GM12864 (cell line): ENCODE results near the gene RAD50.
"Not testable (repeated sequence)": the region's sequence is repeated elsewhere in the genome, so short reads cannot be mapped to it uniquely, and the experiment has no call there.

ENCODE experiments used
- DNase-seq: peaks from one replicate; pipeline ENCODE4 v3.0.0-alpha.2; 2011; ENCODE audit warnings: low read depth
- H3K4me3 ChIP-seq: 2 replicates; pipeline ENCODE4 v1.5.1; 2011; ENCODE audit warnings: mild to moderate bottlenecking, low read depth, low read length, control low read depth
- TF ChIP-seq, protein P1 (sequence below): IDR thresholded peaks from 2 replicates; pipeline ENCODE4 v1.5.1; 2011; ENCODE audit warnings: low read depth, mild to moderate bottlenecking, moderate library complexity, low read length, control low read depth, inconsistent platforms; ENCODE audit errors: missing control alignments

The RAD50 gene

GRCh38 chr5:132684922-132685720 is 128.3 kb downstream of the RAD50 start:
- no peak for DNase-seq
- H3K4me3 ChIP-seq: no peak overlapping the region
- TF ChIP-seq, protein P1, sequence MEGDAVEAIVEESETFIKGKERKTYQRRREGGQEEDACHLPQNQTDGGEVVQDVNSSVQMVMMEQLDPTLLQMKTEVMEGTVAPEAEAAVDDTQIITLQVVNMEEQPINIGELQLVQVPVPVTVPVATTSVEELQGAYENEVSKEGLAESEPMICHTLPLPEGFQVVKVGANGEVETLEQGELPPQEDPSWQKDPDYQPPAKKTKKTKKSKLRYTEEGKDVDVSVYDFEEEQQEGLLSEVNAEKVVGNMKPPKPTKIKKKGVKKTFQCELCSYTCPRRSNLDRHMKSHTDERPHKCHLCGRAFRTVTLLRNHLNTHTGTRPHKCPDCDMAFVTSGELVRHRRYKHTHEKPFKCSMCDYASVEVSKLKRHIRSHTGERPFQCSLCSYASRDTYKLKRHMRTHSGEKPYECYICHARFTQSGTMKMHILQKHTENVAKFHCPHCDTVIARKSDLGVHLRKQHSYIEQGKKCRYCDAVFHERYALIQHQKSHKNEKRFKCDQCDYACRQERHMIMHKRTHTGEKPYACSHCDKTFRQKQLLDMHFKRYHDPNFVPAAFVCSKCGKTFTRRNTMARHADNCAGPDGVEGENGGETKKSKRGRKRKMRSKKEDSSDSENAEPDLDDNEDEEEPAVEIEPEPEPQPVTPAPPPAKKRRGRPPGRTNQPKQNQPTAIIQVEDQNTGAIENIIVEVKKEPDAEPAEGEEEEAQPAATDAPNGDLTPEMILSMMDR: no peak

DNA sequence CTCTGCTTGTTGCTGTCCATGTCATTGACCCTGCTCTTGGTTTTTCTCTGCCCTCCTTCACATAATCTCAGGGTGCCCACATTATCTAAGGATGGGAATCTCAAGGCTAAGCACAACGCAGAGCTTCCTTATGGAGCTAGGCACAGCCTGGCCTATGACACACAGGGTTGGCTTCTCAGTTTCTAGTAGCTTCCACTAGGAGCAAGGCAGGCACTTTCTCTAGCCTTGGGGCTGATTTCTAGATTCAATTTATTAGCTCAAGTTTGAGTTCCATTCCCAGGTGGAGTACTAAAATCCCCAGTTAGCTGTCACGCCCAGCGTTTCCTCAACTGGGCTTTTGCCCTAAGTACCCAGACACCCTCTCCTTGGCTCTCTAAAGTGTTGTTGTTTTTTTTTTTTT is 129.4 kb downstream of the RAD50 start:
- DNase-seq: no peak
- TF ChIP-seq, protein P1: no peak

GRCh38 chr5:132687995-132688394 is 131.2 kb downstream of the RAD50 start:
- DNase-seq: no peak
- TF ChIP-seq, protein P1: no peak
- H3K4me3 ChIP-seq: no peak overlapping the region

More for the DNA sequence above, 129.4 kb downstream of the RAD50 start:
- no peak overlapping the region for H3K4me3 ChIP-seq

GRCh38 chr5:132688536-132689339 is 132.0 kb downstream of the RAD50 start:
- TF ChIP-seq, protein P1: no peak
- H3K4me3 ChIP-seq: no peak overlapping the region
- no peak for DNase-seq

- no peak overlapping the region for H3K4me3 ChIP-seq
- TF ChIP-seq, protein P1: no peak
- DNase-seq: no peak
Observed at GRCh38 chr5:132689513-132689912, 132.7 kb downstream of the RAD50 start.

- DNase-seq: no peak
- TF ChIP-seq, protein P1: no peak
- no peak overlapping the region for H3K4me3 ChIP-seq
Observed at GRCh38 chr5:132690156-132690555, 133.4 kb downstream of the RAD50 start.

GRCh38 chr5:132691755-132692631 is 135.2 kb downstream of the RAD50 start:
- DNase-seq, H3K4me3 ChIP-seq: not testable (repeated sequence)
